GM21576 (cell line): ENCODE data around the gene UNCX.
"Not testable (repeated sequence)": the region's sequence is repeated elsewhere in the genome, so short reads cannot be mapped to it uniquely, and the experiment has no call there.

Source experiments
- ATAC-seq: cut with Tn5 transposase; IDR thresholded peaks from one replicate; pipeline ENCODE4 v1.9.1; 2021; ENCODE audit warnings: mild to moderate bottlenecking, moderate library complexity; ENCODE audit not compliant: unreplicated experiment

UNCX gene

GRCh38 chr7:1255080-1255816 lies 22.6 kb downstream of the UNCX start:
- no peak for ATAC-seq

- no peak for ATAC-seq
Measured at GRCh38 chr7:1255817-1256340, 23.2 kb downstream of the UNCX start.

- no peak for ATAC-seq
Measured at GRCh38 chr7:1256621-1257020, 23.9 kb downstream of the UNCX start.

- no peak for ATAC-seq
Measured at GRCh38 chr7:1257221-1257620, 24.5 kb downstream of the UNCX start.

GRCh38 chr7:1257863-1258262 lies 25.2 kb downstream of the UNCX start:
- ATAC-seq: no peak

GRCh38 chr7:1259621-1260243 lies 27.1 kb downstream of the UNCX start:
- ATAC-seq: no peak

GRCh38 chr7:1260244-1260635 lies 27.6 kb downstream of the UNCX start:
- ATAC-seq: no peak

GRCh38 chr7:1261036-1261435 lies 28.4 kb downstream of the UNCX start:
- not testable (repeated sequence) for ATAC-seq

- ATAC-seq: no peak
Measured at GRCh38 chr7:1262441-1262840, 29.8 kb downstream of the UNCX start.

GRCh38 chr7:1263391-1263951 lies 30.8 kb downstream of the UNCX start:
- ATAC-seq: no peak

- no peak for ATAC-seq
Measured at GRCh38 chr7:1264345-1265280, 31.9 kb downstream of the UNCX start.

- ATAC-seq: no peak
Measured at GRCh38 chr7:1267016-1267900, 34.6 kb downstream of the UNCX start.

- no peak for ATAC-seq
Measured at GRCh38 chr7:1268076-1268815, 35.6 kb downstream of the UNCX start.

GRCh38 chr7:1268866-1269265 lies 36.2 kb downstream of the UNCX start:
- ATAC-seq: no peak

GRCh38 chr7:1269336-1269890 lies 36.7 kb downstream of the UNCX start:
- no peak for ATAC-seq

- ATAC-seq: no peak
Measured at GRCh38 chr7:1270181-1270580, 37.5 kb downstream of the UNCX start.

GRCh38 chr7:1271046-1271445 lies 38.4 kb downstream of the UNCX start:
- ATAC-seq: no peak

- ATAC-seq: no peak
Measured at GRCh38 chr7:1271656-1272055, 39.0 kb downstream of the UNCX start.

- ATAC-seq: not testable (repeated sequence)
Measured at GRCh38 chr7:1272136-1272535, 39.5 kb downstream of the UNCX start.
